HG02981 (cell line): ENCODE data around the gene CFAP73.

Source experiments
- ATAC-seq: cut with Tn5 transposase; IDR thresholded peaks from one replicate; pipeline ENCODE4 v1.9.1; 2021; ENCODE audit warnings: mild to moderate bottlenecking, moderate library complexity; ENCODE audit not compliant: unreplicated experiment

CFAP73 gene

GRCh38 chr12:113119980-113120669 lies 29.4 kb upstream of the CFAP73 start:
- ATAC-seq: no peak

DNA sequence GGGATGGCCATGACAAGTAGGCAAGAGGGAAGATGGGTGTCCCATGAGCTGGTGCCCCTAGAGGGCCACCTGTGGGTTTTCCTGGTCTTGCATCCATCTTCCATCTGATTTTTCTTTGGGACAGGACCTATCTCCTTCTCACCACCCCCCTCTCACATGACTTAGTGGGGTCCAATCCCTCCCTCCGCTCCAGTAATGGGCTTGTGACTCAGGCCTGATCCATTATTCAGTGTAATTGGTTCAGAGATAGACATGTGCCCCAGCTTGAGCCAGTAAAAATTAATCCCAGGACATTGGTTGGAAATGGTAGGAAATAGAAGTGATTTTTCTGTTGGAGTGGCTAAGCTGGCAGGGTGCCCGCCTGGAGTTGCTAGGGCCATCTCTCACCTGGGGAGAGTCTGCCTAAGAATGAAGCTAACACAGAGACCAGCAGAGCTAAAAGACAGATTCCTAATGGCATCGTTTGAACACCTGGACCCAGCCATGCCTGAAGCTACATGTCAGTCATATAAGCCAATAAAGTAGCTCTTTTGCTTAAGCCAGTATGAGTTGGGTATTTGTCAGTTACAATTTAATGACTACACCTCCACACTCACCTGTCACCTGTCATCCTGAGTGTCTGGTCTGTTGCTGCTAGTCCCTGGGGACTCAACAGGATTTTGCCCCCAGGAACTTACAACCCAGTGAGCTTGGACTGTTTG lies 28.7 kb upstream of the CFAP73 start:
- ATAC-seq: no peak

DNA sequence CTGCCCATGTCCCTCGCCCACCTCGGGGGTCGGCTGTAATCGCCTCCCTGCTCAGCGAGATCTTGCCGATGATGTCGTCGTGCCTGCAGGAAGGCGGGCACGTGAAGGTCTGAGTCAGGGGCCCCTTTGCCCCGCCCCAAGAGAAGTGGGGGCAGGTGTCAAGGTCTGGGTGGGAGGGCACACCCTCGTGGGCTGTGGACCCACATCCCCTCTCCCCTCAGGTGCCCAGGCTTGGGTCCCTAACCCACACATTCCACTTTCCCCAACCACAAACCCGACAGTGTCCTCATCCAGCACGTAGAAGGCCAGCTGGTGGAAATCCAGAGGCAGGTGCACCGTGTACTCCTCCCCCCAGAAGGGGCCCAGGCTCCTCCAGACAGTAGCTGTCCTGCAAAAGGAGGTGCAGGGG lies 21.7 kb upstream of the CFAP73 start:
- ATAC-seq: no peak

DNA sequence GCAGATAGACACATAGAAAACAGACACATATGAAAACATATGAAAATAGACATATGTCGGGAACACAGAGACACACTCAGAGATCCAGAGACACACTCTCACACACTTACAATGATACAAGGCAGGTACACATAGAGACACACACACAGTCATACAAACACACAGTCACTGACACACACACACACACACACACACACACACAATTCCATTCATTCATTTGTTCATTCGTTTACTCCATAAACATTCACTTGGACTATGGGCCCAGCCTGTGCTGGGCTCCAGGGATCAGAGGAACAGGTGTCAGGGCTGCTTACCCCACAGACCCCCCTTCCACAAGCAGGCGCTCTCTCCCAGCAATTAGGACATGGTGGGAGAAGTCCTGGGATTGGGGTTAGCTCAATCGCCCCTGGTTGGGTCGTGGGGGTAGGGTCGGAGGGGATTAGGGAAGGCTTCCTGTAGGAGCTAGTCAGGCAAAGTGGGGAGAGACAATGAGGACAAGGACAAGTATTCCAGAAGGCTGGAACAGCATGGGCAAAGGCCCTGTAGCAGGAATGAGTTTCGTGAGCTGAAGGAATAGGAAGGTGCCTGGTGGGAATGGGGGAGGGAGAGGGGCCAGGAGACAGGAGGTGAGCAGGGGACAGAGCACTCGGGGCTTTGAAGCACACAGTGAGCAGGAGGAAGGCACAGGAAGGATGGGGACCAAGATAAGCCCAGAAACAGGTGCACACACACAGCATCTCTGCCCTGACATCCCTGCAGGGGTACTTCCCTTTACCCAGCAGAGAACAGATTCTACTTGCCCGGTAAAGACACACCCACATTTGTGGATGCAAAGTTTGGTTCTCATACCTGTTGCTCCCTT lies 20.5 kb upstream of the CFAP73 start:
- no peak for ATAC-seq

DNA sequence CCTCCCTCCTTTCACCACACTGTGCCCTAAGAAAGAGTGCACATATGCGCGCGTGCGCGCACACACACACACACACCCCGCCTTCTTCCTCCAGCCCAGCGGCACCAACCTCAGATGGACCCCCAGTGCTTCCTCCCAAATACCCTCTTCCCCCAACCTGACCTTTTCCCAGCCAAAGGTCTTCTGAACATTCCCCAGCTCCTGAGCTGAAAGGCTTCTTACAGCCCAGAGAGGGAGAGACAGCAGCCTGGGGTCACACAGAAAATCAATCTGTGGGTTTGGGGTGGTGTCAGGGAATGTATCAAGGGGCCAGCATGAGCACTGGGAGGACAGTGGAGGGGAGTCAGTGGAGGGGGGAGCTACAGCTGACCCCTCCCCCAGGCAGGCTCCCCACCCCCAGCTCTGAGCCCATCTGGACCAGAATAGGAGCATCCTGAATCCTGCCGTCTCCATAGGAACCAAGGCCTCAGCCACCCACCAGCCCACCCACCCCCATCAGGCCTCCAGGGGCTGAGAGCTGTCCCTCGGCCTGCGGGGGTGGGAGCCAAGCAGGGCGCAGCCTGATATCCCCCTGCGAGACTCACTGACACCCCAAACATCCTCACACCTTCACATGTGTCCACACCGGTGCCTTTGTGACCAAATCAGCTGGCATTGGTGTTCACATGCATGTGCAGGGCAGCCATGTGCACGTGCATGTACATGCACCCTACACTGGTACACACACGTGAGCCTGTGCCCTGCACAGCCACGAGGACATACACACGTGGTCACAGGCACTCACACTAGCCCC lies 19.7 kb upstream of the CFAP73 start:
- ATAC-seq: no peak

GRCh38 chr12:113130457-113131135 lies 18.9 kb upstream of the CFAP73 start:
- no peak for ATAC-seq

DNA sequence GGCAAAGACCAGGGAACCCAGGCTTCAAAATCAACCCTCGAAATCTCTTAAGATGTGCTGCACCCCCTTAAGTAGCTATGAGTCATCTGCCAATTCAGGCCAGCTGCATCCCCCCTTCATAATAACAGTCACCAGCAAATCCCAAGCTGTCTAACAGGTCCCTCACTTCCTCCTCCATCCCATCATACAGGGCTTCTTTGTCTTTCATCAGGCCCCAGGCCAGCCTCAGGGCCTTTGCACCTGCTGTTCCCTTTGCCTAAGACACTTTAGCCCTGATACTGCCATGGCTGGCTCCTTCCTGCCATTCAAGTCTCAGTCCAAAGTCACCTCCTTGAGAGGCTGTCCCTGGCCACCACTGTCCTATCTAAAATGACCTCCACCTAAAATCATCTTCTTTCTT lies 18.0 kb upstream of the CFAP73 start:
- ATAC-seq: no peak

DNA sequence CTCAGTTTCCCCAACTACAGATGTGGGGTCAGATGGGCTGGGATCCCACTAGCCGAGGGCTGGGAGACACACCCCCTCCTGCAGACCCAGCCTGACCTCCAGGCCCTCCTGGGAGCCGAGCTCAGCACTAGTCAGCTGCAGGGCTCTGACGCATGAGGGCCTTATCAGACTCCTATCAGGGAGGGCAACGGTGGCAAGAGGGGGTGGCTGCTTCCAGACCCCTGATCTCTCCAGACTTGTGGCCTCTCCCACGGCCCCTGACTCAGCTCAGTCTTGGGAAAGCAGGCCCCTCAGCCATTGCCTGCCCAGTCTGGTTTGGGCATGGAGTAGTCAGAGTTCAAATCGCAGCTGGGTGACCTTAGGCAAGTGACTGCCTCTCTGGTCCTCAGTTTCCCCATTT lies 16.5 kb upstream of the CFAP73 start:
- no peak for ATAC-seq

DNA sequence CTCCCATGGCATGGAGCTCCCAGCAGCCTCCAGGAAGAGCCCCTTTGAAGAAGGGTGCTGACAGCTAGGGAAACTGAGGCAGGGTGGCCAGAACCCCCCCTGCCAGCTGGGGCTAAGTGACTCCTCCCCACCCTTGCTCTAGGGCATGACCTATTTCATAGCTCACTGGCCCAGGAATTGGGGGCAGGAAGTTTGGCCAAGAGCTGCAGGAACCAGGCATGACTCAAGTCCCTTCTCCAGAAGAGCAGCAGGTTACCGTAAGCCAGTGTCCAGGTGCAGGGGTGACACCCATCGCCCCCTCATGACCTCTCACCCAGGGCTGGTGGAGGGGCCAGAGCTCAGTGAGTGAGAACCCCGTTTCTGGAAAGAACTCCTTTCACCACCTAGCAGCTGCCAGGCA lies 15.9 kb upstream of the CFAP73 start:
- no peak for ATAC-seq

- no peak for ATAC-seq
These were observed 15.5 kb upstream of the CFAP73 start for GRCh38 chr12:113134071-113134470.

DNA sequence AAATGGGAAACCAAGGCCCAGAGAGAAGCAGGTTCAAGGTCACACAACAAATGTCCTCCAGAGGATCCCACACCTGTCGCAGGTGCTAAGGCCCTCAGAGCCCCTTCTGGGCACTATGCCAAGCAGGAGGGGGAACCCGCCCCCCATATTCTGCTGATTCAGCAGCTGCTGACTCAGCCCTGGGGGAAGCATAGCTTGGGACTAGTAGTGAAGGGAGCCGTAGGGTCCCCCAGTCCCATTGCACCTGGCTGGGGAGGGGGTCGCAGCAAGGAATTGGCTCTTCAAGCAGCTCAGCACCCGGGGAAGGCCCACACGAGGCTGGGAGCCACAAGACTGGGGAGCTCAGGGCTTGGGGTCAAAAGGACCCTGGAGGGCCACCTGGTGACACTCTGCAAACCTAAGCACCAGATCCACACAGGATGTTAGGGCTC lies 15.0 kb upstream of the CFAP73 start:
- ATAC-seq: no peak

- ATAC-seq: no peak
These were observed 14.1 kb upstream of the CFAP73 start, which contains the start of gene RASAL1 for GRCh38 chr12:113135178-113136127. TSS of gene RASAL1 (minus strand) at chr12:113135761. CDS start at chr12:113135462, 299 bp downstream.

DNA sequence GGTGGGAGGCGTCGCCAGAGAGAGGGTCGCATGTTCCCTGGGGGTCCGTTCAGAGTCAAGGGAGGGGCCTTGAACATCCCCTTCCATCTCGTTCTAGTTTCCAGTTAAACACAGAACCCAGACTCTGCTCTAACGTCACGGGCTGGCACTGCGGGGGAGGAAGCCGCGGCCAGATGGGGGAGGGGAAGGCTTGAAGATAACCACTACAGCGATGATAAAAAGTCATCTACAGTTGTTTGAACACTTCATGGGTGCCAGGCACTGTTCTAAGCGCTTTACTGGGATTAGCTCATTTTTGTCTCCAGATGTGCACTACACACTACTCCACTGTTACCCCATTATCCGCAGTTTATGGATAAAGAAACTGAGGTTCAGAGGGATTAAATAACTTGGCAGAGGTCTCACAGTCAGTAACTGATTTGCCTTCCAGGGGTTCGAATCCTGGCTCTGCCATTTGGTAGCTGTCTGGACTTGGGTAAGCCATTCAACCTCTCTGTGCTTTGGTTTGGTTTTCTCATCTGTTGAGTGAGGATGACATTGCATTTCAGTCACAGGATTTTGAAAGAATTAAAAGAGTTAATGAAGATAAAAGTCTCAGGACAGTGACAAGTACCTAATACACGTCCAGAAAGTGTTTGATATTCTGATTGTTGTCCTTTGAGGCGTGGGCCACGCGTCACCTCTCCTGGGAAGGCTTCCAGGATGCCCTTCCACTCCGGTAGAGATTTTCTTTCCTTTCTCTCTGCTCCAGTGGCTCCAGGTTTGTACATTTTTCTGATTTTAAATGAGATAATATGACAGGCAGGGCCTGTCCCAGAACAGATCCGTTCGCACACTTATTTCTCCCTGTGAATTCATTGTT lies 13.2 kb upstream of the CFAP73 start:
- no peak for ATAC-seq

- ATAC-seq: no peak
These were observed 12.5 kb upstream of the CFAP73 start for GRCh38 chr12:113136990-113137511.

GRCh38 chr12:113137861-113138783 lies 11.4 kb upstream of the CFAP73 start:
- no peak for ATAC-seq

- no peak for ATAC-seq
These were observed 10.7 kb upstream of the CFAP73 start for GRCh38 chr12:113138826-113139225.

DNA sequence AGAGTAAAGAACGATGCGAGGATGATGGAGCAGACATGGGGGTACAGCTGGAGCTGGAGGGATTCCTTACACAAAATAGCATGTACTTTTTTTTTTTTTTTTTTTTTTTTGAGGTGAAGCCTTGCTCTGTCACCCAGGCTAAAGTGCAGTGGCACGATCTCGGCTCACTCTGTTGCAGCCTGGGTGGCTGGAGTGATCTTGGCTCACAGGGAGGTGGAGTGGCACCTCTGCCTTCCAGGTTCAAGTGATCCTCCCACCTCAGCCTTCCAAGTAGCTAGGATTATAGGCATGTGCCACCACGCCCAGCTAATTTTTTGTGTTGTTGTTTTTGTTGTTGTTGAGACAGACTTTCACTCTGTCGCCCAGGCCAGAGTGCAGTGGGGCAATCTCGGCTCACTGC lies 8.8 kb upstream of the CFAP73 start:
- ATAC-seq: no peak
